Nephron (organoid): ENCODE data around the gene PRPF8.
"Not testable (repeated sequence)": the region's sequence is repeated elsewhere in the genome, so short reads cannot be mapped to it uniquely, and the experiment has no call there.

Experiments used
- H3K27ac Mint-ChIP-seq, 3 experiments: 2 replicates each; pipeline ENCODE4 v1.8.0; 2020; ENCODE audit warnings: mixed read lengths in 3 of 3, mild to moderate bottlenecking in 2 of 3, moderate library complexity in 1 of 3
- H3K27me3 Mint-ChIP-seq: 2 replicates; pipeline ENCODE4 v1.8.0; 2021; ENCODE audit warnings: low read depth, mild to moderate bottlenecking, moderate library complexity, mixed read lengths
- H3K36me3 Mint-ChIP-seq: 2 replicates; pipeline ENCODE4 v1.8.0; 2020; ENCODE audit warnings: low read depth, mixed read lengths
- H3K4me1 Mint-ChIP-seq: 2 replicates; pipeline ENCODE4 v1.8.0; 2020; ENCODE audit warnings: mixed read lengths
- H3K4me3 Mint-ChIP-seq, 3 experiments: 2 replicates each; pipeline ENCODE4 v1.8.0; 2020; ENCODE audit warnings: mild to moderate bottlenecking in 3 of 3, mixed read lengths in 3 of 3, moderate library complexity in 2 of 3
- H3K9me3 Mint-ChIP-seq: 2 replicates; pipeline ENCODE4 v1.8.0; 2020; ENCODE audit warnings: mixed read lengths
- TF ChIP-seq, protein P1 (sequence below), 3 experiments: fragments of 200-600 bp; sonication (generic); IDR thresholded peaks; one replicate each; pipeline ENCODE4 v1.5.0; 2021; ENCODE audit warnings: antibody characterized with exemption in 3 of 3; ENCODE audit not compliant: unreplicated experiment in 3 of 3

The PRPF8 gene

DNA sequence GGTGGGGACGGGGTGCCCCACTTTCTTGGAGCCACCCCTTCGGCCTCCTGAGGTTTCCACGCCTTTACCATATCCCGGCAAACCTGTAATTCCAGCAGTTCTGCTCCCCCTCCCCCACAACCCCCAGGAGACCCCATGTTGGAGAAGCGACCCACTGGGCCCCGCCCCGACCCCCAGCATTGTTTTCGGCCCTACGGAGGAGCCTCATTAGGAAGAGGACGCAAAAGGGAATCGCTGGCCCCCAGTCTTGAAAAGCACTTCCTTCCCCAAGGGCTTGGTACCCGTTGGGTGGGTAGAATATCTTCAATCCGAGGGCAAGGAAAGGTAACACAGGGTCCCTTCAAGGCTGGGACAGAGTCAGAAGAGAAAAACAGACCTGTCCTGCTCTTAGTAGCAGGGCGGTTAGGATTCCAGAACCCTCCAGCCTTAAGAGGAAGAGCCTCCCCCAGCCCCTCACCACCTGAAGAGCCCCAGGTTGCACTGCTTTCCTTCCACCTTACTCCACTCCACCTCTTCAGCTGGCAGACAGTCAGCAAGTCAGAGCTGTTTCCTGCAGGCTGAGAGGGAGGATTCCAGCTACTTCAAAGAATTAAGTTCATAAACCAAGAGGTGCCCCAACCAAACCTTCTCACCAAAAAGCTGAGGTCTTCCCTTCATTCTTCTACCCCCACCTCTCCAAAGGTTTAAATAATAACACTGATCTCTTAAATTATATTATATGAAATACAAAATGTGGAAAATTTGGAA lies 26.3 kb upstream of the PRPF8 start:
- H3K4me1 Mint-ChIP-seq = peaks cover 38% of the 10 kb centered on the region
- H3K9me3 Mint-ChIP-seq = no peaks in the 10 kb centered on the region
- peak overlapping the region; percentile 79 to 94 (median 84) for H3K4me3 Mint-ChIP-seq
- H3K36me3 Mint-ChIP-seq = peaks cover 8% of the 10 kb centered on the region
- peak overlapping the region in 2 of 3 experiments; percentile 95 for H3K27ac Mint-ChIP-seq
- TF ChIP-seq, protein P1, sequence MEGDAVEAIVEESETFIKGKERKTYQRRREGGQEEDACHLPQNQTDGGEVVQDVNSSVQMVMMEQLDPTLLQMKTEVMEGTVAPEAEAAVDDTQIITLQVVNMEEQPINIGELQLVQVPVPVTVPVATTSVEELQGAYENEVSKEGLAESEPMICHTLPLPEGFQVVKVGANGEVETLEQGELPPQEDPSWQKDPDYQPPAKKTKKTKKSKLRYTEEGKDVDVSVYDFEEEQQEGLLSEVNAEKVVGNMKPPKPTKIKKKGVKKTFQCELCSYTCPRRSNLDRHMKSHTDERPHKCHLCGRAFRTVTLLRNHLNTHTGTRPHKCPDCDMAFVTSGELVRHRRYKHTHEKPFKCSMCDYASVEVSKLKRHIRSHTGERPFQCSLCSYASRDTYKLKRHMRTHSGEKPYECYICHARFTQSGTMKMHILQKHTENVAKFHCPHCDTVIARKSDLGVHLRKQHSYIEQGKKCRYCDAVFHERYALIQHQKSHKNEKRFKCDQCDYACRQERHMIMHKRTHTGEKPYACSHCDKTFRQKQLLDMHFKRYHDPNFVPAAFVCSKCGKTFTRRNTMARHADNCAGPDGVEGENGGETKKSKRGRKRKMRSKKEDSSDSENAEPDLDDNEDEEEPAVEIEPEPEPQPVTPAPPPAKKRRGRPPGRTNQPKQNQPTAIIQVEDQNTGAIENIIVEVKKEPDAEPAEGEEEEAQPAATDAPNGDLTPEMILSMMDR (IDR thresholded peaks at IDR 0.05; ENCODE audit: unreplicated experiment in 3 of 3) = no peak
- no peaks in the 10 kb centered on the region for H3K27me3 Mint-ChIP-seq

DNA sequence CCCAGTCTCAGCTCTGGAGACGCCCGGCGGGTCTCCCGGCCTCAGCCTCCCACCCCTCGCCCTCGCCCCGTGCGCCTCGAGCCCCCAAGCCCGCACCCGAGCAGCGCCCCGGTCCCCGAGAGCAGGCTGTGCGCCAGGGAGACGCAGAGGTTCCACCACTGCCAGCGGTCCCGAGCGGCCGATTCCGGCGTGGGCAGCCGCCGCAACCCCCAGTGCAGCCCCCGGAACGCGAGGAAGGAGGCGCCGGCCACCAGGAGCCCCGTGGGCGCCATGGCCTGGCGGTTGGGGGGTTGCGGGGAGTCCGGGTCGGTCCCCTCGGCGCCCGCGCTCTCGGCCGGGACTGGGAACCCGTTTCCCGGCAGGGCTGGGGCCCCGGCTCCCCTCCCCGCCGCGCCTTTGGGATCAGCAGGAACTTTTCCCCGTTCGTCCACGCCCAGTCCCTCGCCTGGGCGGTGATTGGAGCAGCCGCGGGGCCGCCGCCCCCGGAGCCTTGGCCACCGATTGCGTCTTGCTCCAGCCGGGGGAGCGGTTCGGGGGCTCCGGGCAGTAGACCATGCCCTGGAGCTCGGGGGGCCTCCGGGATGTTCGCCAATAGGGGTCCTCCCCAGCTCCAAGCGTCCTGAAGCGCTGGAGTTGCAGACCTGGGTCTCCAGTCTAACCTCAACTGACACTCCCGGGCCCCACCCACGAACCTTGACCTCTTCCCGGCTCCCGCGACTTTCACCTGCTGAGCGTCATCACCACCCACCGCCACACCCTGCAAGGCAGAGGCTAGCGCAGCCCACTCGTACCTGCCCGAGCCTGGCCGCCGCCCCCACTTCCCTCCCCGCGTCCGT lies 25.5 kb upstream of the PRPF8 start, which contains the start of gene TLCD2:
Gene TLCD2, minus strand, starts transcription at position 407 of the 836 bp plus-strand sequence. Its CDS starts 135 bp downstream, at position 272.
- no peaks in the 10 kb centered on the region for H3K27me3 Mint-ChIP-seq
- TF ChIP-seq, protein P1 (IDR thresholded peaks at IDR 0.05; ENCODE audit: unreplicated experiment in 3 of 3) = no peak
- no peaks in the 10 kb centered on the region for H3K9me3 Mint-ChIP-seq
- H3K4me3 Mint-ChIP-seq = peak within 1 kb of the TSS; percentile 79 to 94 (median 84)
- H3K4me1 Mint-ChIP-seq = peaks cover 38% of the 10 kb centered on the region
- H3K36me3 Mint-ChIP-seq = peaks cover 8% of the 10 kb centered on the region
- peak within 1 kb of the TSS in 2 of 3 experiments; percentile 95 for H3K27ac Mint-ChIP-seq

DNA sequence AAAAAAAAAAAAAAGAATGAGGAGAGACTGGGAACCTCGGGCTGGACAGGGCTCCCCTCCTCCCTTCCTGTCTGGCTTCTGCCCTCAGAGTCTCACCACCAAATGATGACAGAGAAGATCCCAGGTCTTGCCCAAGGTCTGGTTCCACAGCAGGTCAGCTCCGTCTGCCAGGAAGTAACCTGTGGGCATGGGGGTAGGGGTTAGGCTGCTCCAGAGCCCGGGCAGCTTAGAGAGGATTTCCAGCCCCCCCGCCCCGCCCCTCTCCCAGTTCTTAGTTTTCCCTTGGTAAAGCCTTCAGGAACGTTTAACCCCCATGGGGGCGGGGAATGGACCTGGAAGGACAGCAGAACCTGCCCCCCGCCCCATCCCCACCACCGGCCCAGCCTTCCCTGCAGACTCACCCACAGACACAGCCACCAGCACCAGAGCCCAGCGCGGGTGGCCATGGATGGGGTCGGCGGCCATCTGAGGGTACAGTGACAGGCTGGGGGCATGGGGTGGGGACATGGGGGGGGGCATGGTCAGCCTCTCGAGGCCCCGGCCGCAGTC lies 24.8 kb upstream of the PRPF8 start:
- TF ChIP-seq, protein P1 (IDR thresholded peaks at IDR 0.05; ENCODE audit: unreplicated experiment in 3 of 3) = no peak
- H3K9me3 Mint-ChIP-seq = no peaks in the 10 kb centered on the region
- peak overlapping the region; percentile 73 to 74 (median 74) for H3K4me3 Mint-ChIP-seq
- no peaks in the 10 kb centered on the region for H3K27me3 Mint-ChIP-seq
- peaks cover 38% of the 10 kb centered on the region for H3K4me1 Mint-ChIP-seq
- peaks cover 8% of the 10 kb centered on the region for H3K36me3 Mint-ChIP-seq
- no peak overlapping the region for H3K27ac Mint-ChIP-seq

DNA sequence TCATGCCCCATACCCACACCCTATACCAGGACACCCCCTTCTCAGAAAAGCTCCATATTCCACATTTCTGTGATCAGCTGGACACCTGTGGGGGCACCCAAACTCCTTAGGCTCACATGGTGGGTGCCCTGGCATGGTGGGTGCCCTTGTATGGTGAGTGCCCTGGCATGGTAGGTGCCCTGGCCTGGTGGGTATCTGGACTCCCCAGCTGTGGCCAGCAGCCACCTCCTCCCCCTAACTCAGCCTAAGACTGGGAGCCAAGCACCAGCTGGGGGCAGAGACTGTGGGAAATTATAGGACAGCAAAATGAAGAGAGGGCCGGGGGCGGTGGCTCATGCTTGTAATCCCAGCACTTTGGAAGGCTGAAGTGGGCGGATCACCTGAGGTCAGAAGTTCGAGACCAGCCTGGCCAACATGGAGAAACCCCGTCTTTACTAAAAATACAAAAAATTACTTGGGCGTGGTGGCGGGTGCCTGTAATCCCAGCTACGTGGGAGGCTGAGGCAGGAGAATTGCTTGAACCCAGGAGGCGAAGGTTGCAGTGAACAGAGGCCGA lies 24.2 kb upstream of the PRPF8 start:
- not testable (repeated sequence) for H3K27ac Mint-ChIP-seq, H3K9me3 Mint-ChIP-seq, H3K36me3 Mint-ChIP-seq, H3K27me3 Mint-ChIP-seq
- Mint-ChIP-seq H3K4me3 (peak overlapping the region; percentile 74 to 80 (median 74)), H3K4me1 (peaks cover 34% of the 10 kb centered on the region)

DNA sequence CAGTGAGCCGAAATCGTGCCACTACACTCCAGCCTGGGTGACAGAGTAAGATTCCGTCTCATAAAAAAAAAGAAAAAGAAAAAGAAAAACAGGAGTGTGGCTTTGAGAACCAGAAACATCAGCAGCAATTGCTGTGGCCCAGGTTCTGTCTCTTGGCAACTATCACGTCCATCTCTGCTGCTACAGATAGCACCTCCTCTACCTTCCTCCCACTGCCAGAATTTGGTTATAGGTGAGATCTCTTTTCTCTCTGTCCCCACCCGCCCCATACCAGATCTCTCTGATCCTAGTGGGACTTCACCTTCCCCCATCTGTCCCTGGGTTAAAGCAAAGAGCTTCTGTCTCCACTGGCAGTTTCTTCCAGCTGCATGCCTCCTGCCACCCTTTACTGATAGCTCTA lies 22.4 kb upstream of the PRPF8 start:
- TF ChIP-seq, protein P1 (IDR thresholded peaks at IDR 0.05; ENCODE audit: unreplicated experiment in 3 of 3) = no peak
- no peaks in the 10 kb centered on the region for H3K27me3 Mint-ChIP-seq
- H3K9me3 Mint-ChIP-seq = no peaks in the 10 kb centered on the region
- peak overlapping the region in 1 of 3 experiments; percentile 9 for H3K4me3 Mint-ChIP-seq
- peaks cover 17% of the 10 kb centered on the region for H3K4me1 Mint-ChIP-seq
- peaks cover 2% of the 10 kb centered on the region for H3K36me3 Mint-ChIP-seq
- H3K27ac Mint-ChIP-seq = no peak overlapping the region

DNA sequence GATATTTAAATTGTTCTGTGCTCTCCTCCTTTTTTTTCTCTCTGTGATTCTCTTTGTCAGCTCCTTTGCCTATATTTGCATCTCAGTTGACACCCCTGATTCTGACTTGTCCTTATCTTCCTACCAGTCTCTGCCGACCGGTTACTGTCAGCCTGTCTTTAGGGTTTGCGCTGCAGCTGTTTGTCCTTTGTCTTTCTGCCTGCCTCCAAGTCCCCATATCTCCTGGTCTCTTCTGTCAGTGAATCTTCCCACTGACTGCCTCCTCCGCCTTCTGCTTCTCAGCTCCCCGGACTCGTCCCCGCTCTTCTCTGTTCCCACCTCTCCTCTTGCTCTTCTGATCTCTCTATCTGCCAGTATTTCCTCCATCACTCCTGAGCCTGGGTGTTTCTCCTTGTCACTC lies 20.3 kb upstream of the PRPF8 start:
- Mint-ChIP-seq H3K4me1 (no peaks in the 10 kb centered on the region), H3K4me3 (no peak overlapping the region), H3K9me3 (no peaks in the 10 kb centered on the region), H3K27ac (peak overlapping the region in 1 of 3 experiments; percentile 36), H3K27me3 (no peaks in the 10 kb centered on the region), H3K36me3 (no peaks in the 10 kb centered on the region)
- TF ChIP-seq, protein P1 (IDR thresholded peaks at IDR 0.05; ENCODE audit: unreplicated experiment in 3 of 3) = no peak
